ENCODE measurements around the gene CBX2.

DNA sequence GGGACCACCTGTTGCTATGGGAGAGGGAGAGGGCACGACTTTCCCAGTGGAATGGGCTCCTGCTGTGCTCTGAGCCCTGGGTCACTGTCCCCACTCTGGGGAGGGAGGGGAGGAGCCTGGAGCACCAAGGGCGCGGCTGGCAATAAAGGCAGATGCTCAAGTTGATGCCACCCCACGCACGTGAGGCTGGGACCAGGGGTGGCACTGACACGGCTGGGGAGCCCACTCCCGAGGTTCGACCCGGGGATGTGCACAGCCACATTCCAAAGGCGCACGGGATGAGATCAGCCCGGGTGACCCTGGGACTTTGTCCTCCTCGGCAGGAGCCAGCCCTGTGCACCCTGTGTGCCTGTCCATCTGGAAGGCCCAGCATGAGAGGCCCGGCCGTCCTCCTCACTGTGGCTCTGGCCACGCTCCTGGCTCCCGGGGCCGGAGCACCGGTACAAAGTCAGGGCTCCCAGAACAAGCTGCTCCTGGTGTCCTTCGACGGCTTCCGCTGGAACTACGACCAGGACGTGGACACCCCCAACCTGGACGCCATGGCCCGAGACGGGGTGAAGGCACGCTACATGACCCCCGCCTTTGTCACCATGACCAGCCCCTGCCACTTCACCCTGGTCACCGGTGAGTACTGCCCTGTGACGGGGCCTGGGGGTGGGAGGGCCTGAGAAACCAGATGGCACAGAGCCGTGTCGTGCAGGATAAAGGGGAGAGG is 47.0 kb upstream of the CBX2 start, which contains the start of gene ENPP7:
- TF ChIP-seq, protein P1, sequence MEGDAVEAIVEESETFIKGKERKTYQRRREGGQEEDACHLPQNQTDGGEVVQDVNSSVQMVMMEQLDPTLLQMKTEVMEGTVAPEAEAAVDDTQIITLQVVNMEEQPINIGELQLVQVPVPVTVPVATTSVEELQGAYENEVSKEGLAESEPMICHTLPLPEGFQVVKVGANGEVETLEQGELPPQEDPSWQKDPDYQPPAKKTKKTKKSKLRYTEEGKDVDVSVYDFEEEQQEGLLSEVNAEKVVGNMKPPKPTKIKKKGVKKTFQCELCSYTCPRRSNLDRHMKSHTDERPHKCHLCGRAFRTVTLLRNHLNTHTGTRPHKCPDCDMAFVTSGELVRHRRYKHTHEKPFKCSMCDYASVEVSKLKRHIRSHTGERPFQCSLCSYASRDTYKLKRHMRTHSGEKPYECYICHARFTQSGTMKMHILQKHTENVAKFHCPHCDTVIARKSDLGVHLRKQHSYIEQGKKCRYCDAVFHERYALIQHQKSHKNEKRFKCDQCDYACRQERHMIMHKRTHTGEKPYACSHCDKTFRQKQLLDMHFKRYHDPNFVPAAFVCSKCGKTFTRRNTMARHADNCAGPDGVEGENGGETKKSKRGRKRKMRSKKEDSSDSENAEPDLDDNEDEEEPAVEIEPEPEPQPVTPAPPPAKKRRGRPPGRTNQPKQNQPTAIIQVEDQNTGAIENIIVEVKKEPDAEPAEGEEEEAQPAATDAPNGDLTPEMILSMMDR (IDR thresholded peaks at IDR 0.05; ENCODE audit: low read depth, low read length, poor library complexity, severe bottlenecking): no peak
- no peak for TF ChIP-seq EZH2phosphoT487 (IDR thresholded peaks at IDR 0.05; ENCODE audit: borderline replicate concordance, low read length)

All from DOHH2 (cell line).